Thyroid gland (tissue), 4 donors: Measurements from ENCODE around the gene CS. TPM values are rescaled to one million over a fixed set of nuclear protein-coding genes. Genes with fewer than 3 reads are reported as not detected.
"Not testable (repeated sequence)": the region's sequence is repeated elsewhere in the genome, so short reads cannot be mapped to it uniquely, and the experiment has no call there.

Experiments
- DNase-seq, 2 donors: peaks; one replicate each; pipeline ENCODE4 v3.0.0-alpha.2; 2019
- H3K27ac ChIP-seq, 3 donors: fragments of 200-600 bp; sonication (generic); 1 replicate in 2 of 3; 2 replicates in 1 of 3; pipeline ENCODE4 v1.5.1; 2016 to 2019; ENCODE audit warnings: mild to moderate bottlenecking in 1 of 3, moderate library complexity in 1 of 3
- H3K27me3 ChIP-seq: fragments of 200-600 bp; sonication (generic); one replicate; pipeline ENCODE4 v1.5.1; 2019
- H3K36me3 ChIP-seq, 2 donors: fragments of 200-600 bp; sonication (generic); one replicate each; pipeline ENCODE4 v1.5.1; 2016 to 2019
- H3K4me1 ChIP-seq, 2 donors: fragments of 200-600 bp; sonication (generic); one replicate each; pipeline ENCODE4 v1.5.1; 2017 to 2019
- H3K4me3 ChIP-seq, 3 donors: fragments of 200-600 bp; sonication (generic); replicated peaks in 1 of 3; 1 replicate in 2 of 3; 2 replicates in 1 of 3; pipeline ENCODE4 v1.5.1; 2016; ENCODE audit warnings: mild to moderate bottlenecking in 1 of 3
- H3K9me3 ChIP-seq: fragments of 200-600 bp; sonication (generic); one replicate; pipeline ENCODE4 v1.5.1; 2017
- POLR2A ChIP-seq, 2 donors: fragments of 450-650 bp; IDR thresholded peaks; one replicate each; pipeline ENCODE4 v1.6.1; 2017; ENCODE audit warnings: antibody characterized with exemption in 2 of 2, mild to moderate bottlenecking in 2 of 2, moderate library complexity in 1 of 2
- WGBS, 2 donors: methylation state at CpG; one replicate each; pipeline ENCODE4 v1.1.5; 2017; 5-methylcytosine and 5-hydroxymethylcytosine counted together
- intact Hi-C: fragments of 100-400 bp; cut with DNase I; formaldehyde crosslinking; loops from one replicate; pipeline ENCODE4 v1.15.1; 2023
- total RNA-seq, 4 donors: library from RNA; depleted of rRNA; stranded (reverse); fragments of >200 nt; gene quantifications; one replicate each; pipeline ENCODE4 v1.2.3, GENCODE V29; 2016
- TF ChIP-seq, protein P1 (sequence below), 6 experiments: fragments of 200-600 bp in 3 of 6; fragments of 450-650 bp in 3 of 6; sonication (generic) in 3 of 6; IDR thresholded peaks; one replicate each; pipeline ENCODE4 v1.5.1; 2016 to 2019; ENCODE audit warnings: antibody characterized with exemption in 6 of 6, mild to moderate bottlenecking in 2 of 6, inconsistent platforms in 1 of 6, moderate library complexity in 1 of 6

CS gene
- total RNA-seq, 4 donors from 2014 or later = 110 to 190 (median 118) TPM

DNA sequence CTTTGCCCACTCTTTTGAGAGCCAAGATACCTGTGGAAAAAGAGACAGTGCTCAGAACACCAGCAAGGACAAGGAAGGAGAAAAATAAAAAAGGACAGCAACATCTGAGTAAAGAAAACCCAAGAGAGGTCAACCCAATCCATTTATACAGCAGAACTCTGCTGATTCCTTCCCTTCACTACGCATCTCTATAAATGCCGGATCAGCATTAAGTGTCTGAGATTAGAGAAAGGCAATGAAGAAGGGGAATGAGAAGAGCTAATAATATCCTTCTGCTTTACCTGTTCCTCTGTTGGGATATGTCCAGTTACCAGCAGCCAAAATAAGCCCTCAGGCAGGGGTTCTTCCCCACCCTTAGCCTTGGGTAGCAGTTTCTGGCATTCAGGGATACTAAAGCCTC, 17.6 kb downstream of the CS start:
- Histone ChIP-seq H3K36me3 (peaks cover 63 to 73% of the 10 kb centered on the region in 2 donors), H3K27ac (no peak overlapping the region), H3K27me3 (no peaks in the 10 kb centered on the region), H3K9me3 (no peaks in the 10 kb centered on the region), H3K4me3 (no peak overlapping the region), H3K4me1 (peaks cover 0 to 9% of the 10 kb centered on the region in 2 donors)
- DNase-seq = no peak
- 98 to 100% methylated on average over 2 of the region's 2 CpGs for WGBS, 2 donors
- intact Hi-C loops = no loop called here
- TF ChIP-seq POLR2A (IDR thresholded peaks at IDR 0.05) = no peak
- TF ChIP-seq, protein P1, sequence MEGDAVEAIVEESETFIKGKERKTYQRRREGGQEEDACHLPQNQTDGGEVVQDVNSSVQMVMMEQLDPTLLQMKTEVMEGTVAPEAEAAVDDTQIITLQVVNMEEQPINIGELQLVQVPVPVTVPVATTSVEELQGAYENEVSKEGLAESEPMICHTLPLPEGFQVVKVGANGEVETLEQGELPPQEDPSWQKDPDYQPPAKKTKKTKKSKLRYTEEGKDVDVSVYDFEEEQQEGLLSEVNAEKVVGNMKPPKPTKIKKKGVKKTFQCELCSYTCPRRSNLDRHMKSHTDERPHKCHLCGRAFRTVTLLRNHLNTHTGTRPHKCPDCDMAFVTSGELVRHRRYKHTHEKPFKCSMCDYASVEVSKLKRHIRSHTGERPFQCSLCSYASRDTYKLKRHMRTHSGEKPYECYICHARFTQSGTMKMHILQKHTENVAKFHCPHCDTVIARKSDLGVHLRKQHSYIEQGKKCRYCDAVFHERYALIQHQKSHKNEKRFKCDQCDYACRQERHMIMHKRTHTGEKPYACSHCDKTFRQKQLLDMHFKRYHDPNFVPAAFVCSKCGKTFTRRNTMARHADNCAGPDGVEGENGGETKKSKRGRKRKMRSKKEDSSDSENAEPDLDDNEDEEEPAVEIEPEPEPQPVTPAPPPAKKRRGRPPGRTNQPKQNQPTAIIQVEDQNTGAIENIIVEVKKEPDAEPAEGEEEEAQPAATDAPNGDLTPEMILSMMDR (IDR thresholded peaks at IDR 0.05) = no peak

DNA sequence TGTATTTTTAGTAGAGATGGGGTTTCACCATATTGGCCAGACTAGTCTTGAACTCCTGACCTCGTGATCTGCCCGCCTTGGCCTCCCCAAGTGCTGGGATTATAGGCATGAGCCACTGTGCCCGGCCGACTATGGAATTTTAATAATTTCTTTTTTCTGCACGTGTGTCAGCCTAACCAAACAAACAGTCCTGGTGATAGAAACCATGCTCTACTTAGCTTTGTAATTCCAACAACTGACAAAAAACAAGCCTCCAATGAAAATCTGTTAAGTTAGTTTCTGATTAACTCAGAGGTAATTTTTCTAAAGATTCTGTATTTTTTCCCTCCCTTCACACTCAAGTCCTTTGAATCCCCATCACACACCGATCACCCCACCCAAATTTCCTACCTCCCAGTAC, 18.1 kb downstream of the CS start:
- Histone ChIP-seq H3K27me3 (no peaks in the 10 kb centered on the region), H3K27ac (no peak overlapping the region), H3K4me1 (peaks cover 0 to 7% of the 10 kb centered on the region in 2 donors), H3K36me3 (peaks cover 63 to 76% of the 10 kb centered on the region in 2 donors), H3K4me3 (no peak overlapping the region), H3K9me3 (no peaks in the 10 kb centered on the region)
- 81 to 92% methylated on average over 6 of the region's 6 CpGs for WGBS, 2 donors
- DNase-seq = no peak
- TF ChIP-seq, protein P1 (IDR thresholded peaks at IDR 0.05) = no peak
- TF ChIP-seq POLR2A (IDR thresholded peaks at IDR 0.05) = no peak
- intact Hi-C loops = no loop called here

DNA sequence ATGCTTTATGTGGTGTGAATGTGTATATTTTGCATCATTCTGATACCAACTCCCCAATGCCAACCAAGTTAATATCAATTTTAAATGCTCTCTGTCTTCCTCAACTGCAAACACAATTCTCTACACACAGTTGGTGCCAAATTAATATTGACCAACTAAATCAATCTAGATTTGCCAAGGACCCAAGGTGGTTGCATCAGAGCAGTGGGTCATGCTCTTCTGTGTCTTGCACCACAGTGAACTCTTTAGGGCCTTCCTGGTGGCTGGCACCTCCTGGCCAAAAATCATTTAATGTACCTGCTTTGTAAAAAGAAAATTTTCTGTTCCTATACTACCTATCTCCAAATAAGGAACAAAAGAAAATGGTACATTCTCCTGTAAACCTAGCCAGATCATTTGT, 19.3 kb downstream of the CS start:
- Histone ChIP-seq H3K27me3 (no peaks in the 10 kb centered on the region), H3K36me3 (peaks cover 72 to 86% of the 10 kb centered on the region in 2 donors), H3K27ac (no peak overlapping the region), H3K4me1 (no peaks in the 10 kb centered on the region), H3K9me3 (no peaks in the 10 kb centered on the region), H3K4me3 (no peak overlapping the region)
- TF ChIP-seq, protein P1 (IDR thresholded peaks at IDR 0.05) = no peak
- TF ChIP-seq POLR2A (IDR thresholded peaks at IDR 0.05) = no peak
- intact Hi-C loops = no loop called here
- no peak for DNase-seq

DNA sequence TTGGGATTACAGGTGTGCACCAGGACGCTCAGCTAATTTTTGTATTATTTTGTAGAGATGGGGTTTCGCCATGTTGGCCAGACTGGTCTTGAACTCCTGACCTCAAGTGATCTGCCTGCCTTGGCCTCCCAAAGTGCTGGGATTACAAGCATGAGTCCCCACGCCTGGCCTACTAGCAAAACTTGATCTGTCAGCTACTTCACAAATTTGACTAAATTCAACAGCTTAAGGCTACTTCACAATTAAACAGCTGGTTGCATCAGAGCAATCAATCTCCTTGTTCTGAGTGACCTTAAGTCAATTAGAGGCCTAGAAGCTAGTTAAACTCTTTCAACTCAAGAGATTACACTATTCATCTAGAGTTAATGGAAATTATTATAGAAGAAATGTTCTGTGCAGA, 21.2 kb downstream of the CS start:
- TF ChIP-seq, protein P1 (IDR thresholded peaks at IDR 0.05) = no peak
- TF ChIP-seq POLR2A (IDR thresholded peaks at IDR 0.05) = no peak
- DNase-seq = no peak
- Histone ChIP-seq H3K27ac (no peak overlapping the region), H3K9me3 (no peaks in the 10 kb centered on the region), H3K4me1 (no peaks in the 10 kb centered on the region), H3K27me3 (no peaks in the 10 kb centered on the region), H3K36me3 (peaks cover 78 to 97% of the 10 kb centered on the region in 2 donors), H3K4me3 (no peak overlapping the region)
- 92 to 97% methylated on average over 3 of the region's 3 CpGs for WGBS, 2 donors
- intact Hi-C loops = no loop called here

DNA sequence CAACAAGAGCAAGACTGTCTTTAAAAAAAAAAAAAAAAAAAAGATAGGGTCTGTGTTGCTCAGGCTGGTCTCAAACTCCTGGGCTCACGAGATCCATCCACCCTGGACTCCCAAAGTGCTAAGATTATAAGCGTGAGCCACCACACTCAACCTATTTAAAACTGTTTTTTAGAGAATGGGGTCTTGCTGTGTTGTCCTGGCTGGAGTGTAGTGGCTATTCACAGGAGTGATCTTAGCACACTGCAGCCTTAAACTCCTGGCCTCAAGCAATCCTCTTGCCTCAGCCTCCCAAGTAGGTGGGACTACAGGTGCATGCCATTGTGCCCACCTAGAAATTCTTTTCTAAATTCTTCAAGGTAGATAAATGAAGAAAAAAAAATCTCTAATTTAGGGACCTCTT, 25.8 kb downstream of the CS start:
- H3K36me3 ChIP-seq = peaks cover 70% of the 10 kb centered on the region in 2 donors
- H3K9me3 ChIP-seq = no peaks in the 10 kb centered on the region
- no peaks in the 10 kb centered on the region for H3K27me3 ChIP-seq
- H3K27ac ChIP-seq = no peak overlapping the region
- 90 to 95% methylated on average over 2 of the region's 2 CpGs for WGBS, 2 donors
- no peaks in the 10 kb centered on the region for H3K4me1 ChIP-seq
- H3K4me3 ChIP-seq = no peak overlapping the region
- DNase-seq = no peak
- TF ChIP-seq POLR2A (IDR thresholded peaks at IDR 0.05) = no peak
- TF ChIP-seq, protein P1 (IDR thresholded peaks at IDR 0.05) = no peak
- intact Hi-C loops = no loop called here

DNA sequence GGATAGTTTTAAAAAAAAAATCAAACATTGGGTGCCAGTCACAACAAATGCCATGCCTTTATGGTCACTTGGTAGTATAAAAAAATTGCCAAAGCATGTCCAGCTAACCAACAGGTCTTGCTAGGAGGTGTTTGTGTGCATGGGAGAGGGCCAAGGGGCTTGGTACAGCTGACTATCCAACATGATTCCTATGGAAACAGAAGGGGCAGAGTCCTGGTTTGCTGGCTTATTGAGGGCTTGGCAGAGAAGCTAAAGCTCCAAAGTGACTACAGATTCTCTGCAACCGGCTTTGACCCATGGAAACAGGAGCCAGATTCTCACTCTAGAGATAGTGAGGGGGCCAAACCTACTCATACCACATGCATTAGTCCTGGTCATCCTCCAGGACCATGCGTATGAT, 27.7 kb downstream of the CS start:
- H3K36me3 ChIP-seq = peaks cover 52 to 53% of the 10 kb centered on the region in 2 donors
- H3K27me3 ChIP-seq, H3K9me3 ChIP-seq, DNase-seq, H3K4me1 ChIP-seq, H3K27ac ChIP-seq, intact Hi-C loops, H3K4me3 ChIP-seq: not testable (repeated sequence)
- WGBS, 2 donors = 86 to 90% methylated on average over 2 of the region's 2 CpGs
